Breast epithelium (tissue), 4 donors: ENCODE data around the gene WSCD1. TPM values are rescaled to one million over a fixed set of nuclear protein-coding genes. Genes with fewer than 3 reads are reported as not detected.

Experiments used
- DNase-seq, 2 donors: peaks; one replicate each; pipeline ENCODE4 v3.0.0-alpha.2; 2019; ENCODE audit warnings: low spot score in 2 of 2
- H3K27ac ChIP-seq, 2 donors: fragments of 200-600 bp; sonication (generic) in 1 of 2; one replicate each; pipeline ENCODE4 v1.5.1; 2016 to 2019; ENCODE audit warnings: mild to moderate bottlenecking in 1 of 2
- H3K27me3 ChIP-seq, 2 donors: fragments of 200-600 bp; sonication (generic) in 1 of 2; one replicate each; pipeline versions ENCODE4 v1.5.1 to v1.6.0; 2017 to 2019; ENCODE audit warnings: control low read depth in 1 of 2, mild to moderate bottlenecking in 1 of 2
- H3K36me3 ChIP-seq: fragments of 200-600 bp; one replicate; pipeline ENCODE4 v1.5.1; 2019
- H3K4me1 ChIP-seq, 2 donors: fragments of 200-600 bp; sonication (generic); one replicate each; pipeline ENCODE4 v1.5.1; 2016 to 2019; ENCODE audit warnings: control low read depth in 1 of 2
- H3K4me3 ChIP-seq, 3 donors: fragments of 200-600 bp; sonication (generic); 1 replicate in 2 of 3; 2 replicates in 1 of 3; pipeline ENCODE4 v1.5.1; 2016 to 2019; ENCODE audit warnings: mild to moderate bottlenecking in 3 of 3, moderate library complexity in 2 of 3
- H3K9me3 ChIP-seq, 2 donors: fragments of 200-600 bp; sonication (generic) in 1 of 2; one replicate each; pipeline ENCODE4 v1.5.1; 2016 to 2019; ENCODE audit warnings: control low read depth in 1 of 2
- CTCF ChIP-seq, 3 donors: fragments of 450-650 bp; IDR thresholded peaks; one replicate each; pipeline ENCODE4 v1.5.1; 2016 to 2017; ENCODE audit warnings: antibody characterized with exemption in 3 of 3, mild to moderate bottlenecking in 3 of 3, moderate library complexity in 3 of 3
- POLR2A ChIP-seq: fragments of 450-650 bp; IDR thresholded peaks from one replicate; pipeline ENCODE4 v1.6.1; 2016; ENCODE audit warnings: antibody characterized with exemption, mild to moderate bottlenecking, moderate library complexity
- POLR2AphosphoS5 ChIP-seq, 3 donors: sonication (generic); formaldehyde crosslinking; IDR thresholded peaks; one replicate each; pipeline ENCODE4 v1.6.1; 2017; ENCODE audit warnings: antibody characterized with exemption in 3 of 3
- intact Hi-C: fragments of 100-400 bp; cut with DNase I; formaldehyde crosslinking; loops from one replicate; pipeline ENCODE4 v1.15.1; 2023; ENCODE audit warnings: low total_unique reads
- total RNA-seq, 3 donors: library from RNA; depleted of rRNA; stranded (reverse); fragments of >200 nt; gene quantifications; one replicate each; pipeline ENCODE4 v1.1.0, GENCODE V29; 2016

The WSCD1 gene
- total RNA-seq, 3 donors from 2014 or later = 0.88 to 2.2 (median 2.0) TPM

DNA sequence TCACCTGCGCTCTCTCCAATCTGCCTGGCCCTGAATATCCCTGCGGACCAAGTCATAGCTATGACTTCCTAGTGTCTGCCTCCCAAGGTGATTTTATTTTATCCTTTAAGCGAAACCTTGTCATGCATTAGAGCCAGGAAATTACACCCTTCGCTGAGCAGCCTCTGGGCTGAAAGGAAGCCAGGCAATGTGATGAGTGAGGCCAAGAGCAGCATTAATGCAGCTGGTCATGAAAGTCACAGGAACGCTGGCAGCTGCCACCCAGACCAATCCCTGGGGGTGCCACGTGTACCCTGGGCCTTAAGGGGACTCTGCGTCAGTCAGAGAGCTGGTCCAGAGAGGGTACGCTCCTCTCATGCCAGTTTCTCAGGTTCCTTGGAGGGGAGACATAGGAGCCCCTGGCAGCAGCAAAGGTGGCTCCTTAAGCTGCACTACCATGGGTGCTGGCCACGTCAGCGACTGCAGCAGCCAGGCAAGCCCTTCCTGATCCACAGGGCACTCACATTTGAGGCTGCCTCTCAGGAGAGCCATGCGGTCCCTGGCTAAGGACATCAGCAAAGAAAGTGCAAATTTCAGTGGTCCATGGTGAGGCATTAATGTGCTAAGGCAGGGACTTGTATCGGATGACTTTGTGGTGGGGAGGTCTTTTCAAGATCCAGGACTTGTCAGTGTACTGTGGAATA, 42.7 kb upstream of the WSCD1 start:
- no peaks in the 10 kb centered on the region for H3K4me1 ChIP-seq
- peaks cover 0 to 37% of the 10 kb centered on the region in 2 donors for H3K27me3 ChIP-seq
- no peak for DNase-seq
- intact Hi-C loops = no loop called here
- TF ChIP-seq POLR2AphosphoS5 (IDR thresholded peaks at IDR 0.05) (no peak), POLR2A (no peak), CTCF (IDR thresholded peaks at IDR 0.05) (no peak)
- H3K36me3 ChIP-seq = no peaks in the 10 kb centered on the region
- no peak overlapping the region for H3K4me3 ChIP-seq
- no peak overlapping the region for H3K27ac ChIP-seq
- no peaks in the 10 kb centered on the region for H3K9me3 ChIP-seq

- TF ChIP-seq POLR2A (no peak), CTCF (IDR thresholded peaks at IDR 0.05) (no peak), POLR2AphosphoS5 (IDR thresholded peaks at IDR 0.05) (no peak)
- intact Hi-C loops = no loop called here
- no peak overlapping the region for H3K27ac ChIP-seq
- no peak for DNase-seq
- no peak overlapping the region for H3K4me3 ChIP-seq
- peaks cover 0 to 30% of the 10 kb centered on the region in 2 donors for H3K27me3 ChIP-seq
- H3K36me3 ChIP-seq = no peaks in the 10 kb centered on the region
- no peaks in the 10 kb centered on the region for H3K4me1 ChIP-seq
- H3K9me3 ChIP-seq = no peaks in the 10 kb centered on the region
Observed at GRCh38 chr17:6028294-6028693, 41.9 kb upstream of the WSCD1 start.

GRCh38 chr17:6035801-6036394, 34.3 kb upstream of the WSCD1 start:
- no peaks in the 10 kb centered on the region for H3K36me3 ChIP-seq
- no peak for TF ChIP-seq CTCF (IDR thresholded peaks at IDR 0.05)
- TF ChIP-seq POLR2A = no peak
- no peak for TF ChIP-seq POLR2AphosphoS5 (IDR thresholded peaks at IDR 0.05)
- no peaks in the 10 kb centered on the region for H3K9me3 ChIP-seq
- peaks cover 0 to 9% of the 10 kb centered on the region in 2 donors for H3K27me3 ChIP-seq
- intact Hi-C loops = no loop called here
- no peak overlapping the region for H3K27ac ChIP-seq
- no peak for DNase-seq
- H3K4me1 ChIP-seq = no peaks in the 10 kb centered on the region
- no peak overlapping the region for H3K4me3 ChIP-seq

- no peak for DNase-seq
- H3K4me1 ChIP-seq = no peaks in the 10 kb centered on the region
- intact Hi-C loops = no loop called here
Observed at GRCh38 chr17:6040504-6040903, 29.7 kb upstream of the WSCD1 start.

More at GRCh38 chr17:6040504-6040903, 29.7 kb upstream of the WSCD1 start:
- no peaks in the 10 kb centered on the region for H3K9me3 ChIP-seq
- TF ChIP-seq POLR2AphosphoS5 (IDR thresholded peaks at IDR 0.05) (no peak), POLR2A (no peak), CTCF (IDR thresholded peaks at IDR 0.05) (no peak)
- peaks cover 0 to 7% of the 10 kb centered on the region in 2 donors for H3K27me3 ChIP-seq
- no peaks in the 10 kb centered on the region for H3K36me3 ChIP-seq
- H3K4me3 ChIP-seq = no peak overlapping the region
- H3K27ac ChIP-seq = no peak overlapping the region
